Smooth muscle cell (in vitro differentiated cells): ENCODE results near the gene CPB2. TPM values are rescaled to one million over a fixed set of nuclear protein-coding genes. Genes with fewer than 3 reads are reported as not detected.

ENCODE experiments used
- DNase-seq: peaks from one replicate; lab custom pipeline; 2025; ENCODE audit not compliant: unreplicated experiment; lab: John Stamatoyannopoulos, UW
- H2AFZ ChIP-seq: fragments of 200-600 bp; sonication (generic); 2 replicates; pipeline ENCODE4 v1.6.0; 2016; ENCODE audit warnings: antibody characterized with exemption, low read depth, mild to moderate bottlenecking
- H3F3A ChIP-seq: fragments of 200-600 bp; sonication (generic); 2 replicates; pipeline ENCODE4 v1.6.0; 2017; ENCODE audit warnings: antibody characterized with exemption, low read depth
- H3K27ac ChIP-seq: fragments of 200-600 bp; sonication (generic); 2 replicates; pipeline ENCODE4 v1.5.1; 2016; ENCODE audit warnings: low read depth, mild to moderate bottlenecking
- H3K27me3 ChIP-seq: fragments of 200-600 bp; sonication (generic); 2 replicates; pipeline ENCODE4 v1.6.1; 2016; ENCODE audit warnings: low read depth, mild to moderate bottlenecking
- H3K36me3 ChIP-seq: fragments of 200-600 bp; sonication (generic); 2 replicates; pipeline ENCODE4 v1.5.1; 2016; ENCODE audit warnings: low read depth
- H3K4me1 ChIP-seq: fragments of 200-600 bp; sonication (generic); 2 replicates; pipeline ENCODE4 v1.5.1; 2016; ENCODE audit warnings: low read depth
- H3K4me2 ChIP-seq: fragments of 200-600 bp; sonication (generic); 2 replicates; pipeline ENCODE4 v1.6.0; 2016; ENCODE audit warnings: mild to moderate bottlenecking
- H3K4me3 ChIP-seq: fragments of 200-600 bp; sonication (generic); 2 replicates; pipeline ENCODE4 v1.5.1; 2016; ENCODE audit warnings: mild to moderate bottlenecking
- H3K79me2 ChIP-seq: fragments of 200-600 bp; sonication (generic); 2 replicates; pipeline ENCODE4 v1.6.0; 2016; ENCODE audit warnings: low read depth, mild to moderate bottlenecking
- H3K9ac ChIP-seq: fragments of 200-600 bp; sonication (generic); 2 replicates; pipeline ENCODE4 v1.6.0; 2016; ENCODE audit warnings: low read depth
- H3K9me3 ChIP-seq: fragments of 200-600 bp; sonication (generic); replicated peaks from 2 replicates; pipeline ENCODE4 v1.5.1; 2016; ENCODE audit warnings: low read depth
- H4K20me1 ChIP-seq: fragments of 200-600 bp; sonication (generic); 2 replicates; pipeline ENCODE4 v1.6.0; 2016; ENCODE audit warnings: low read depth
- CTCF ChIP-seq: fragments of 200-600 bp; sonication (generic); IDR thresholded peaks from 2 replicates; pipeline ENCODE4 v1.5.1; 2017; ENCODE audit warnings: borderline replicate concordance, mild to moderate bottlenecking, antibody characterized with exemption; ENCODE audit not compliant: insufficient read depth, poor library complexity, severe bottlenecking
- WGBS: methylation state at CpG from one replicate; pipeline ENCODE4 v1.1.7; 2016; ENCODE audit warnings: low lambda C conversion rate; 5-methylcytosine and 5-hydroxymethylcytosine counted together
- polyA plus RNA-seq: library from polyadenylated mRNA; unstranded; fragments of >200 nt; fragmentation: Nextera tagmentation; extraction: Ambion mirVana; gene quantifications from 2 replicates; pipeline ENCODE4 v1.2.1, GENCODE V29; 2016
- total RNA-seq: library from RNA; depleted of rRNA; stranded (reverse); fragments of >200 nt; gene quantifications from 2 replicates; pipeline ENCODE4 v1.2.3, GENCODE V29; 2014

Gene CPB2
- total and polyA plus RNA-seq, 2 experiments from 2014 or later, result 0.09 TPM; not detected in 1

DNA sequence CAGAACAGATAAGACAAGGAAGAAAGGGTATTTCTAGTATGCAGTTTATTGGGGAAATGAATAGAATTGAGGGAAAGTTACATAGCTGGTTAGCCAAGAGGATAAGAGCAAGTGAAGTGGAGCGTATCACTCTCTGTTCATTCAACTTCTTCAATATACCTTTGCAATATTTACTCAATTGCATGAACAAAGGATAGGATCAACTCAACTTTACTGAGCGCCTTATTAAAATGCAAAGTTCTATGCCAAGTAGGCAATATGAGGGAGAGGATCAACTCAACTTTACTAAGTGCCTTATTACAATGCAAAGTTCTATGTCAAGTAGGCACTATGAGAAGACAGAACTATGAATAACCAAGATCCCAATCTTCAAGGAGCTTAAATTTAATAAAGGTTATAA, 96.2 kb downstream of the CPB2 start:
- no peaks in the 10 kb centered on the region for H3K9me3 ChIP-seq
- WGBS, result 98% methylated on average over 2 of the region's 2 CpGs
- H3K4me1 ChIP-seq, result no peaks in the 10 kb centered on the region
- no peak for DNase-seq
- no peaks in the 10 kb centered on the region for H3F3A ChIP-seq
- H3K4me2 ChIP-seq, result no peak overlapping the region
- no peaks in the 10 kb centered on the region for H3K27me3 ChIP-seq
- no peak overlapping the region for H3K9ac ChIP-seq
- H3K36me3 ChIP-seq, result peaks cover 22% of the 10 kb centered on the region
- H4K20me1 ChIP-seq, result peaks cover 15% of the 10 kb centered on the region
- no peak overlapping the region for H3K27ac ChIP-seq
- H3K4me3 ChIP-seq, result no peak overlapping the region
- no peak for TF ChIP-seq CTCF
- no peaks in the 10 kb centered on the region for H3K79me2 ChIP-seq
- H2AFZ ChIP-seq, result no peak overlapping the region

- H3K36me3 ChIP-seq, result peaks cover 29% of the 10 kb centered on the region
- no peaks in the 10 kb centered on the region for H3K27me3 ChIP-seq
- no peak for DNase-seq
- H2AFZ ChIP-seq, result no peak overlapping the region
- H3K4me3 ChIP-seq, result no peak overlapping the region
- H3K4me1 ChIP-seq, result no peaks in the 10 kb centered on the region
- peaks cover 10% of the 10 kb centered on the region for H4K20me1 ChIP-seq
- H3K27ac ChIP-seq, result no peak overlapping the region
- H3F3A ChIP-seq, result no peaks in the 10 kb centered on the region
- no peak for TF ChIP-seq CTCF
- 96% methylated on average over 6 of the region's 6 CpGs for WGBS
- H3K9me3 ChIP-seq, result no peaks in the 10 kb centered on the region
- H3K79me2 ChIP-seq, result no peaks in the 10 kb centered on the region
- H3K4me2 ChIP-seq, result no peak overlapping the region
- no peak overlapping the region for H3K9ac ChIP-seq
Measured at GRCh38 chr13:46006688-46007452, 98.0 kb downstream of the CPB2 start.

- WGBS, result 96% methylated on average over 1 of the region's 1 CpG
- no peak overlapping the region for H3K4me3 ChIP-seq
- H3K9ac ChIP-seq, result no peak overlapping the region
- no peaks in the 10 kb centered on the region for H3K79me2 ChIP-seq
- no peaks in the 10 kb centered on the region for H3F3A ChIP-seq
- H3K4me1 ChIP-seq, result no peaks in the 10 kb centered on the region
- H3K27ac ChIP-seq, result no peak overlapping the region
- H3K4me2 ChIP-seq, result no peak overlapping the region
- no peak overlapping the region for H2AFZ ChIP-seq
- no peak for DNase-seq
- no peak for TF ChIP-seq CTCF
- H3K36me3 ChIP-seq, result peaks cover 29% of the 10 kb centered on the region
- H4K20me1 ChIP-seq, result peaks cover 10% of the 10 kb centered on the region
- no peaks in the 10 kb centered on the region for H3K9me3 ChIP-seq
- no peaks in the 10 kb centered on the region for H3K27me3 ChIP-seq
Measured at GRCh38 chr13:46004491-46004890, 100.3 kb downstream of the CPB2 start.

Other genes with a start within 250 kb of the CPB2 start
- gene ZC3H13, start 52.3 kb downstream of the CPB2 start, total RNA-seq, result 20.4 and 21.6 TPM in 2 replicates
- gene ZC3H13, start 52.3 kb downstream of the CPB2 start, polyA plus RNA-seq, result 37.7 and 41.9 TPM in 2 replicates
- gene LCP1, start 77.1 kb upstream of the CPB2 start, total RNA-seq, result 38.7 and 62.4 TPM in 2 replicates
- gene LCP1, start 77.1 kb upstream of the CPB2 start, polyA plus RNA-seq, result 7.6 and 29.1 TPM in 2 replicates
- gene LRRC63, start 106.9 kb upstream of the CPB2 start, total RNA-seq, result 0.09 TPM in 1 of 2 replicates, not detected in the other
- gene LRRC63, start 106.9 kb upstream of the CPB2 start, polyA plus RNA-seq, result 0.16 and 0.18 TPM in 2 replicates